HG03354 (cell line): ENCODE results near the gene TMEM178B.

Source experiments
- ATAC-seq: cut with Tn5 transposase; IDR thresholded peaks from one replicate; pipeline ENCODE4 v1.9.1; 2021; ENCODE audit warnings: mild to moderate bottlenecking; ENCODE audit not compliant: unreplicated experiment, poor library complexity, severe bottlenecking

TMEM178B gene

DNA sequence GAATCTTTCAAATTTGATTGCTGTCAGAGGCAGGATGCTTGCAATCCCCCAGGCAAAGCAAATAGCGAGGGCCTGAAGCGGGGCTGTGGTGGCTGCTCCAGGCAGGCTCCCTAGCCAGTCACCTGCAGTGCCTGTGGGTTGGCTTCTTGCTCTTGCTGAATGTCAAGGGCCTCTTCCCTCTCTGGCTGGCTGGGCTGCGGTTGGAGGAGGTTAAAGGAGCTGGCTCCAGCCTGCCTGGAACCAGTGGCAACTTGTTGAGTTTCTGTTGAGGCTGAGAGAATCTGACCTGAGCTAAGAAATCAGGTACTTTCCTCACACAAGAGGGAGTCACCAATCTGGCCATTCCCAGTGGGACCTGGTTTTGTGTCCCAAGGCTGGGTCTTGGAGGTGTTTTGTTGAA lies 134.7 kb downstream of the TMEM178B start:
- no peak for ATAC-seq

DNA sequence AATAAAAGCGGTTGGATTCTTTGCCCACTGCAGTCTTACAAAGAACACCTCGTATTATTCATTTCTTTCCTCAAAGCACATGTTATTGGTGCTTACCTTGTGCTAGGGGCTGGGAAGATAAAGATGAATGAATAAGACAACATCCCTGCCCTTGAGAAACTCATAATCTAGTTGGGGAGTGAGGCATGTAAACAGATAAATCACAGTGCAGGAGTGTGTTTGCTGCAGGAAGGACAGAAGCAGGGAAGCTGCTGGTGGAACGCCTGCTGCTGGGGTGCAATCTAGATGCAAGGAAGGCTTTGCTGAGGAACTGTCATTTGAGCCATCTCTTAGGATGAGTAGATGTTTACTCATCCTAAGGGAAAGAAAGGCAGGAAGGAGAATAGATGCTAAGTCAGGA lies 135.6 kb downstream of the TMEM178B start:
- no peak for ATAC-seq

DNA sequence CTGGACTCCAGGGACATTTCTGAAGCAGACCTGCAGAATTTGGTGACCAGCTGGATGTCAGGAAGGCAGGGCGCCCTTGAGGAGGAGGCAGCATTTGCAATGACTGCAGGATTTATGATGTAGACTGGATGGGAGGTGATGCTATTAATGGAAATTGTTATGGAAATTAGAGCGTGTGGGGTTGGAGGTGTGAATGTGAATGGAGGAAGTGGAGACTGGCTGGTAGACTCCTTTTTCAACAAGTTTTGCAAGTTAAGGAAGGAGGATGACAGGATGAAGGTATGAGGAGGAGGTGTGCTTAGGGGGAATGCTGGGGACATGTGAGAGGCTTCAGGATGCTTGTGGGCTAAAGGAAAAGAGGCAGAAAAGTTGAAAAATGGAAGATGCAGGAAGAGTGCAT lies 137.0 kb downstream of the TMEM178B start:
- ATAC-seq = no peak

DNA sequence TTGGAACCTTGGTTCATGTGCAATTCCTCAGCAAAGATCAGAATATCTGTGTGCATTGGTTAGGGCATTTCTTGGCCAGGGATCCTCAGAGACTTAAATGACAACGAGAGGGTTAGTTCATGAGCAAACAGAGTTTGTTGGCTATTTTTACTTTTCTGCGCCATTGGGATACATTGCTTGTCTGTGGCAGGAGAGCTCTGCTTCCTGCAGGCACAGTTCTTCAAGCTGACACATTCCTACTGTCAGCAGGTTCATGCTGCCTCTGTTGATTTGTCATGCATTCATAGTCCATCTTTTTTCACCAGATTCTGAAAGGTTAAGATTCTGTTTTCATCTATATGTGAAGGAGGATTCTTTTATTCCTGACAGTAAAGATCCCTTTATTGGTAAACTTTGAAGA lies 139.4 kb downstream of the TMEM178B start:
- ATAC-seq = no peak

DNA sequence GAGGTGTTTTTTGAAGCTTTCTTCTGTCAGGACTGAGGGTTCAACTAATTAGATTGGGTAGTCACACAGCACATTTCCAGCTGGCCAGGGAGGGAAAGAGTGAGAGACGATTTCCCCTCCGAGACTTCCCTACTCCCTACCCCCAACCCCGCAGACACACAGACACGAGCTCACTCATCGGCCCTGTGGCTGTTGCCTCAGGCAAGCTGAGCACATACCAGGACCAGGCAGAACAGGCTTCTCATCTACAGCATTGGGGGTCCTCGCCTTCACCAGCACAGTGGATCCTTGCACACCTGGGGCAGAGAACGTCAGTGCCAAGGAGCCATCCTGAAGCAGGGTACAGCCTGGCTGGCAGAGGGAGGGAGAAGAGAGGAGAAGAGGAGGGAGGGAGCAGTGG lies 144.1 kb downstream of the TMEM178B start:
- no peak for ATAC-seq

DNA sequence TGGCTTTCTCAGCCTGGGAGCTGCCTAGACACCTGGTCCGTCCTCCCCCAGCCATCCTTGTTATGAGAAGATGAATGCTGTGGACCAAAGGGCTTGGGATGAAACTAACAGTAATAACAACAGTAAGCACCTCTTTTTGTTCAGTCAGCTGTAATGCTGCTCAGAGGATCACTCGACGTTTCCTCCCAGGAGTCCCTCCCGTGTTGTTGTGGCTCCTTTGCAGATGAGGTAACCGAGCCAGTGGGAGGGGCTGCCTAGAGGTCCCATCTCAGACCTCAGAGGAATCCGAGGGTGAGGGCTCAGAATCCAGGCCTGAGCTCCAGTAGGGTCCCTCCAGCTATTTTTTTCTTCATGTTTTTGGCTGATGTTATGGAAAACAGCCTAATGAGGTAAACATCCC lies 145.1 kb downstream of the TMEM178B start:
- ATAC-seq = no peak

DNA sequence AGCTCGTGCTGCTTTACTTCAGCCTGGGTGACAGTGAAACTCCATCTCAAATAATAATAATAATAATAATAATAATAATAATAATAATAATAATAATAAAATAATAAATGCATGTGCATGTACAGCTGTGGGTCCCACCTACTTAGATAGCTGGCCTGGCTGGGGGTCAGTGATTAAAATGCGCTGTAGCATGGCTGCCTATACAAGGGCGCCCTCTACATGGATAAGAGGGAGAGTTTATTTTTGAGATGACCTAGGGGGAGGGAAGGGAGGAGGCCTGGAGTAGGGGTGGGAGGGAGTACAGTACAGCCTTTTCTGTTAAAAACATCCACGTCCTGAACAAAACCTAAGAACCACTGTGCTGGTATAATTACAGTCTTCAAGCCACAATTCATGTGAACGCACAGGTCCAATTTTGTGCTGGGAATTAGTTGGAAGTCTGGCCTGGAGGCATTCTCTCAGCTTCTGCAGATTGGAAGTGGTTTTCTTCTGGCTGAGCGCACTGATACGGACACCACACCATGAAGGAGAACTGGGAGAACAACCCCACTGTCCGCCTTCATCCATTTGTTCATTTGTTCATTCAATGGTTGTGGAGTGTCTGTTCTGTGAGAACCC lies 146.5 kb downstream of the TMEM178B start:
- ATAC-seq = no peak

DNA sequence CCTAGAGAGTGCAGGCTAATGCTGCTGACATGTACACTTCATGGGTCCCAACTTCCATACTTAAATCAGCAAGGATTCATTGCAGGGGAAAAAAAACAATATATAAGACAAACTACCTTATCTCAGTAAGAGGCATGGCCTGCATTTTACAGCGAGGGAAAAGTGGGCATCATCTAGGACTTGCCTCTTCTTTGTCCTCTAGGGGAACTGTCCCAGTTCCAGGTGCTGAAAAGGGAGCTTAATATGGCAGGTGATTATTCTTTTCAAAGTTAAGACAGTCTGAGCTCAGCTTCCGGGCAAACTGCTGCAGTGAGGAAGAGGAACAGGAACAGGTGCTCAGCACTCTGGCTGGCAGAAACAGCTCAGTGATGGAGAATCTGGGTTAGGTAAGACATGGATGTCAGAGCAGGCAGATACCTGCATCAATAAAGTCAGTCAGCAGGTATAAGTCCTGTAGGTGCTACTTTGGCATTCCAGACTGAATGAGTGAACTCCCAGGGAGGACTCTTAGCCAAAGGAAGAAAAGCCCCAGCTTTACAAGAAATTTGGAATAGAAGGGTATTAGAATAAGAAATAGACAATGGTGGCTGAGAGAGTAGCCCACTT lies 147.2 kb downstream of the TMEM178B start:
- ATAC-seq = no peak

DNA sequence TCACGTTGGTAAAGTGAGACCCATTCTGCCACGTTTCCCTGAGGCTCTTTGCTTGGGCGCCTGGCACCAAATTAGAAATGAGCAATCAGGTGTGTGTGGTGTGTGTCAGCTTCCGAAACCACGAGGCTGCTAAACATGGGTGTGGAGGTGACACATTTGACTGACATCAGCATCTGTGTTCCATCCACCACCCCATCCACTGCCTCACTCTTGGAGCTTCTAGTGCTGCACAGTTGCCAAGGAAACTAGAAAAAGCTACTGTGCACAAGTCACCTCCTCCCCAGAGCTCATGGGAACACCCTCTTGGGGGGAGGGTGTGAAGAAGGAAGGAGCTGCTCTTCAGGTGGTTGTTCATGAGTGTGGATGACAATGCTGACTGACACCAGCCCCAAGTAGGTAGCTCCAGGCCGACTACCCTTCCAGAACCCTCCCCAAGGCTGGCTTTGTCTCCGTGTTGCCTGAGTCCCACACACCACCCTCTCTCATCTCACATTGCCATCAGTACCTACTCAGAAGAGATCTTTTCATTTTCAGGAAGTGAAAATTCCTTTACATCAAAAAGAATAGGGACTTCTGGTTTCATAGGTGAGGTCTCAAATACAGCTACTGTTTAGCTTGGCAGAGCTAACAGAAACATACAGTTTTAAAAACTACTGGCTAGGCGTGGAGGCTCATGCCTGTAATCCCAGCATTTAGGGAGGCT lies 152.2 kb downstream of the TMEM178B start:
- no peak for ATAC-seq

DNA sequence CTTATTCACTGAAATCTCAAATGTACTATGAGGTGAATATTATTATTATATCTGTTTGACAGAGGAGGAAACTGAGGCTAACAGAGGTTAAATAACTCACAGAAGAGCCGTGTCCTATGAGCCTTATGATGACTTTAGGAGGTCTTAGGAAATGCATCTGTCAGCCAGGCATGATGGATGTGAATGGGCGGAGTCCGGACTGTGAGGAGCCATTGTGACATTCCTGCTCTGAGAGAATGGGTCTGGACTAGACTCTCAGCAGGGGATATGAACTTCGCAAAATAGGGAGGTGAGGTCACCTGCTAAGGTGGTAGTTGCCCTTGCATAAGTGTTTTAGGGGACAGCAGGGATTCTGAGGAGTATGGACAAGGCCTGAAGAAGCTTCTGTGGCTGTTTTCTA lies 153.6 kb downstream of the TMEM178B start:
- no peak for ATAC-seq

DNA sequence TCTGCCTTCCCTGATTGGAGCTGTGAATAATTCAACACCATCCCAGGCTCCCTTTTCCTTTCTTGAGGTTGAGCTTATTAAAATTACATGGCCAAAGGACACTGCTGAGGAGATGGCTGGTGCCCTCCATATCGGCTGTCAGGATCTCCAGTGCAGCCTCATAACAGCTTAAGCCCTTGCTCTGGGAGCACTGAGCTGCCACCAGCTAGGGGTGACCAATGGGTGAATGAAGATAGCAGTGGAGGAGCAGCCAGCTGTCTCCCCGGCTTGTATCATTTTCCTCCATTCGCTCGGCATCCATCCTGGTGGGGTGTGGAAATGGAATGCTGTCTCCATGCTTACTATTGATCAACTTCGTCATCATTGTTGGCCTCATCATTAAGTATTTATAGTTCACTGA lies 154.6 kb downstream of the TMEM178B start:
- ATAC-seq = no peak

DNA sequence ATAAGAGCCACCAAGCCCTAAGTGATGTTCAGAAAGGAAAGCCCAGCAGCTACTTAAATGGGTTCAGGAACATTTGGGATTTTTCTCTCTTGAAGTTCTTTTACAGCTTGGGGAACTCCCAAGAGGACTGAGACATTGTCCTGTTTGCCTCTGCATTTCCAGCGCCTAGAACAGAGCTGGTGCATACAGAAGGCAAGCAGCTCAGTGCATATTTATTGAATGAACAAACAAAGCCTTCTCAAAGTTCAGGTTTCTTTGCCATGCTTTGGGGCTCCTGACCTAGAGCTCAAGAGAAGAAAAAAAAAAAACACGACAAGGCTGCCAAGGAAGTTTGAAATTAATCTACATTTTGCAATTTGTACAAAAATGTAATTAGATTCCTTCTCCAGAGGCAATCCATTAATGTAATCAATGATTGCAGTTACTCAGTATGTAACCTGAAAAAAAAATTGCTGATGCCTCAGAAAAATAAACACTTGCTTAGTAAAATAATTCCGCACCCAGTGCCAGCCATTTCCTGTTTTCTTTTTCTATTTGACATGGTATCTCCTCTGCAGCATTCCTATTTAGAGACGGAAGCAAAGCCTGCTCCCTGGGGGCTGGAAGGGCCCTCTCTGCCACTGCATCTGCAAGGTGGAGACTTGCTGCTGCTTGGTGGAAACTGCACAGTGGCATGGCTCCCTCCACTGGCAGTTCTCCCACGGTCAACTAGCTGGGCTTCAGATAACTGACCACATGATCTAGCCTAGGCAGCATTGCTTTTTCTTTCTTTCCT lies 157.3 kb downstream of the TMEM178B start:
- no peak for ATAC-seq

DNA sequence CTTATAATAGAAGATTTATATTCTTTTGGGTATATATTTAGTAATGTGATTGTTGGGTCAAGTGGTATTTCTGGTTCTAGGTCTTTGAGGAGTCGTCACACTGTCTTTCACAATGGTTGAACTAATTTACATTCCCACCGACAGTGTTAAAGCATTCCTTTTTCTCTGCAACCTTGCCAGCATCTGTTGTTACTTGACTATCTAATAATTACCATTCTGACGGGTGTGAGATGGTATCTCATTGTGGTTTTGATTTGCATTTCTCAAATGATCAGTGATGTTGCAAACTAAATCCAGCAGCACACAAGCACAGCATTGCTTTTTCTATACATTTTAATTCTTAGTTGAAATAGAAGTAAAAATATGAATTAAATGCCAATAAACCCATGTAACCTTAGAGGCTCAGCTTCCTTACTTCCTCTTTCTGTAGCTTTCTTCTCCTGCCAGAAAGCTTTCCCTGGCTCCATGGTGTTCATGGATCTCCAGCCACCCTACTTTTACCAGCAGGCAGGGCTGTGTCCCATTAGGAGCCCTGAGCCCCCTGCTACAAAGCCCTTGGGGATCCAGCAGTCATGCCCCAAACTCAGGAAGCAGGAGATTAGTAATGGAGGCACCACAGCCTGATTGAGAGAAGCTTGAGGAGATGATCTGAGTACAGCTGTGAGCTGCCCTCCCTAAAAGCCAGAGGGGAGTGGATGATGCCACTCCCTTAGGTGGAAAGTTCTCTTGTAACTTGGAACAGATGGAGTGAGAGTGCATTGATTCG lies 158.6 kb downstream of the TMEM178B start:
- no peak for ATAC-seq

DNA sequence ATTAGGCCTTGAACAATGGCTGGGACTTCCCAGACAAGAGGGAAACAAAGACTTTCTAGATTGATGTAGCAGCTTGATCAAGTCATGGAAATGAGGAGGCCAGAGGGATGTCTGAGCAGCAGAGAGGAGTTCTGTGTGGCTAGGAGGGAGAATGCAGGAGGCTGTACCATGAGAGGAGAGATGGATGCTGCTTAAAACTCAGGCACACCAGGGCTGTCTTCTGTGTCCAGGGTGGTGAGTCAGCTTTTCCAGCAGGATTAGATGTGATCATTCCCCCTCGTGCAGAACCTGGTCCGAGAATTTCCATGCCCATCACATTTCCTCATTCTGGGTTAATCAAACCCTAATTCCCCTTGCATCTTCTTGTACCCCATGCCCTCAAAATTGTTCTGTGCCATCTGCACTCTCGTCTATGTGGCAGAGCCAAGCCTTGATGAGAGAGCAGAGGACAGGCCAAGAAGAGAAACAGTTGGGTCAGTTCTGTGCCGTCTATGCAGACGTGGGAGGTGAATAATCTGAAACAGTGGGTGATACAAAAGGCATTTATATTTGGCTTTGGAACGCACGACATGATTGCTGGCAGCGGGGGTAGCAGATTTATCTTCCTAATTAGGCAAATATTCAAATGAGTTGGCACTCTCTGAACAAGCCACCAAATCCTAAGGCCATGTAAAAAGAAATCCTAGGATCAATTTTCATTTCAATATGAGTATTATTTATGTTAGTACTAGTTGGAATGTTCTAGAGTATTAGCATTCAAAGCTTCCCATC lies 160.7 kb downstream of the TMEM178B start:
- no peak for ATAC-seq

DNA sequence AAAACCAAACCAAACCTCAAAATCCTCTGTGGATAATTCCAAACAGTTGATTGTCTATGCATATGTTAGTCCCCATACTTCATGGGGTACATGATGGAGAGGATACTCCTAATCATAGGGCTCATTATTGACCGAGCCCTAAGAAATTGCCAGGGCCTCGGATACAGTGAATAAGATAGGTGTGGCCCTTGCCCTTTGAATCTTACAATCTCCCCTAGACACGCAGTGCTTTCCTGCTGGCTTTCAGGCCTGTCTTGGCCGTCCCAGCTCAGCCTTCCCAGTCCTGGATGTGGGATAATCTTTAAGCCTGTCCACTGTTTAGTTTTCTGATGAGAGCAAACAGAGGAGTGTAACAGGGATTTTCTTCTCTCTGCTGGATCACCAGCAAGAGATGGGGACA lies 161.8 kb downstream of the TMEM178B start:
- ATAC-seq = no peak

DNA sequence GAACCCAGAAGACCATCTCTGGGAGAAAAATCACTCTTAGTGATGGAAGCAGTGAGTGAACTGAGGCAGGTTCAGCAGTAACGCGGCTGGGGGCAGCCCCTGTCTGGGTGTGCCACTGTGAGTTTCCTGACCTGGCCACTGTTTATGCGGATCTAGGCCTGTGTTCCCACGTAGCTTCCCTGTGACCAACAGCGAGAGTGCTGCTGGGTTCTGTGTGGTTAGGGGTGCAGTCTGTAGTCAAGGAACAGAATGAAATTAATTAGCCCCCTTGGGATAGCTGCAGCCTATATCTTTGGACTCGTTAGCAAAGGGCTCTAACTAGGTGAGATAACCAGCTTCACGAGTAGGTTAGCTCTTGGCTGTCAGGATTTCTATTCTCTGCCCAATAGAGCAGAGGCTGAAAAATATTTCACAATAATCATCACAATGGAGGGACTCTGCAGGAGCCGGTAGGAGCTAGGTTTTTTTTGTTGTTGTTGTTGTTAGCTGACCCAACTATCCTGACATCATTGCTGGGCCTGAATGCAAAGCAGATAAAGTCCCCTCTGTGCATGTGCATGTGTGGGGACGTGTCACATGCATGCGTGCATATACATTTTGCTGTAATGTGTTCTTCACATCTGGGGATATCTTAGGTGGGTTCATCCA lies 164.9 kb downstream of the TMEM178B start:
- no peak for ATAC-seq

DNA sequence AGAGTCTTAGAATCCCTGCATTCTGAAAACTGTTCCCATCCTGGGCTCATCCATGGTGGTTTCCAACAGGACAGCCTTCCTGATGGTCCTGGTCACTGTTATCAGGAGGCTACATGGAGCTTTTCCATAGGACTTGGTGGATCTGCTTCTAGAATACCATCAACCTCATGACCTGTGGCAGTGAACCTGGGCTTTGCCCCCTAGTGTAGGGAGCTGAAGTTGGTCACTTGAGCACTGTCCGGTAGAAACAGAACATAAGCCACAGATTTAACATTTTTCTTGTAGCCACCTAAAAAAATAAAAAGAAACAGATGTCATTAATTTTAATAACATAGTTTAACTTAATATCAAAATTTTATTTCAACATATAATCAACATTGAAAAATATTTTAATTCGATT lies 165.8 kb downstream of the TMEM178B start:
- no peak for ATAC-seq

DNA sequence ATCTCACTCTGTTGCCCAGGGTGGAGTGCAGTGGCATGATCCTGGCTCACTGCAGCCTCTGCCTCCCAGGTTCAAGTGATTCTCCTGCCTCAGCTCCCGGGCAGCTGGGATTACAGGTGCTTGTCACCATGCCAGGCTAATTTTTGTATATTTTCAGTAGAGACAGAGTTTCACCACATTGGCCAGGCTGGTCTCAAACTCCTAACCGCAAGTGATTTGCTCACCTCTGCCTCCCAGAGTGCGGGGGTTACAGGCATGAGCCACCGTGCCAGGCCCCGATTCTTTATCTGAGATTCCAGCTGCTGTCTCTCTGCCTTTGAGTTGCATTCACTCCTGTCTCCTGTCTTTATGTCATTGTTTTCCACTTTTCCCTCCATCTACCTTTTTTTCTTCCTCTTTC lies 168.7 kb downstream of the TMEM178B start:
- no peak for ATAC-seq

DNA sequence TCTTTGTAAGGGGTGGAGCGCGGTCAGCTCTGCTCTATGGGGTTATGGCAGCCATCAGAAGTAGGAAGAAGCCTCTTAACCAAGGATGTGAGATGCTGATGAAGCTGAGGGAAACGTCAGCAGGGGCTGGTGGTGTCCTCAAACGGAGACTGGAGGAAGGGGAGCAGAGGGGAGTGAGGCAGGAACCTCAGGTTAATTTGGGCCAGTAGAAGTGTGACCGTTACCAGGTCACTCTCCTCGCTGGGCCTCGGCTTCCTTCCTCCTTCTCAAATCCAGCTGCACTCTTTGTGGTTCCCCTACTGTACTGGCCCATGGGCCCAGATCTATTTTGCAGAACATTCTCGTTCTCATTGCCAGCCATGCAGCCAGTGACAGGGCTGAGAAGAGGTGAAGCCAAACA lies 169.5 kb downstream of the TMEM178B start:
- ATAC-seq = no peak
